ENCODE results near the gene PAFAH1B2.

PAFAH1B2 gene

GRCh38 chr11:117117681-117118080, 26.4 kb upstream of the PAFAH1B2 start:
- Histone ChIP-seq H3K9me2 (replicated peaks; ENCODE audit: insufficient read depth, low read length) (no peaks in the 10 kb centered on the region), H2AFZ (ENCODE audit: low read depth, low read length, severe bottlenecking) (no peak overlapping the region), H3K4me2 (ENCODE audit: low read depth, low read length, poor library complexity, severe bottlenecking) (no peak overlapping the region), H3K9me3 (ENCODE audit: insufficient read depth, low read length) (no peaks in the 10 kb centered on the region), H4K20me1 (ENCODE audit: low read depth, low read length) (no peaks in the 10 kb centered on the region), H3K9ac (ENCODE audit: low read length) (no peak overlapping the region), H3K27ac (ENCODE audit: low read depth, low read length) (no peak overlapping the region), H3F3A (ENCODE audit: insufficient read depth) (no peaks in the 10 kb centered on the region), H3K36me3 (ENCODE audit: low read length) (no peaks in the 10 kb centered on the region), H3K79me2 (ENCODE audit: insufficient read depth, low read length) (no peaks in the 10 kb centered on the region), H3K4me3 (ENCODE audit: insufficient read depth, low read length, poor library complexity, severe bottlenecking) (no peak overlapping the region), H3K27me3 (ENCODE audit: low read length) (no peaks in the 10 kb centered on the region)
- TF ChIP-seq EZH2phosphoT487 (conservative IDR thresholded peaks at IDR 0.05; ENCODE audit: low read length) = no peak
- no peak for TF ChIP-seq CTCF (IDR thresholded peaks at IDR 0.05; ENCODE audit: insufficient read depth, low read length, poor library complexity, severe bottlenecking)

GRCh38 chr11:117121176-117121575, 22.9 kb upstream of the PAFAH1B2 start:
- Histone ChIP-seq H3K79me2 (ENCODE audit: insufficient read depth, low read length) (no peaks in the 10 kb centered on the region), H3K9ac (ENCODE audit: low read length) (no peak overlapping the region), H3F3A (ENCODE audit: insufficient read depth) (no peaks in the 10 kb centered on the region), H4K20me1 (ENCODE audit: low read depth, low read length) (no peaks in the 10 kb centered on the region), H3K9me2 (replicated peaks; ENCODE audit: insufficient read depth, low read length) (no peaks in the 10 kb centered on the region), H3K27me3 (ENCODE audit: low read length) (no peaks in the 10 kb centered on the region), H3K36me3 (ENCODE audit: low read length) (no peaks in the 10 kb centered on the region), H3K4me3 (ENCODE audit: insufficient read depth, low read length, poor library complexity, severe bottlenecking) (no peak overlapping the region), H3K4me2 (ENCODE audit: low read depth, low read length, poor library complexity, severe bottlenecking) (no peak overlapping the region), H3K27ac (ENCODE audit: low read depth, low read length) (no peak overlapping the region), H2AFZ (ENCODE audit: low read depth, low read length, severe bottlenecking) (no peak overlapping the region), H3K9me3 (ENCODE audit: insufficient read depth, low read length) (no peaks in the 10 kb centered on the region)
- TF ChIP-seq CTCF (IDR thresholded peaks at IDR 0.05; ENCODE audit: insufficient read depth, low read length, poor library complexity, severe bottlenecking) = no peak
- TF ChIP-seq EZH2phosphoT487 (conservative IDR thresholded peaks at IDR 0.05; ENCODE audit: low read length) = no peak

- Histone ChIP-seq H2AFZ (ENCODE audit: low read depth, low read length, severe bottlenecking) (no peak overlapping the region), H3K27ac (ENCODE audit: low read depth, low read length) (no peak overlapping the region), H3K4me2 (ENCODE audit: low read depth, low read length, poor library complexity, severe bottlenecking) (no peak overlapping the region), H3K36me3 (ENCODE audit: low read length) (no peaks in the 10 kb centered on the region), H3K79me2 (ENCODE audit: insufficient read depth, low read length) (no peaks in the 10 kb centered on the region), H3F3A (ENCODE audit: insufficient read depth) (no peaks in the 10 kb centered on the region), H3K9me2 (replicated peaks; ENCODE audit: insufficient read depth, low read length) (no peaks in the 10 kb centered on the region), H3K9me3 (ENCODE audit: insufficient read depth, low read length) (no peaks in the 10 kb centered on the region), H3K4me3 (ENCODE audit: insufficient read depth, low read length, poor library complexity, severe bottlenecking) (no peak overlapping the region), H3K9ac (ENCODE audit: low read length) (no peak overlapping the region), H3K27me3 (ENCODE audit: low read length) (no peaks in the 10 kb centered on the region), H4K20me1 (ENCODE audit: low read depth, low read length) (no peaks in the 10 kb centered on the region)
- no peak for TF ChIP-seq CTCF (IDR thresholded peaks at IDR 0.05; ENCODE audit: insufficient read depth, low read length, poor library complexity, severe bottlenecking)
These were observed 21.5 kb upstream of the PAFAH1B2 start for GRCh38 chr11:117122556-117122955.

All from SU-DHL-6 (cell line).